SK-N-SH (cell line): ENCODE results near the gene SYNE3. TPM values are rescaled to one million over a fixed set of nuclear protein-coding genes. Genes with fewer than 3 reads are reported as not detected.

ENCODE experiments used
- polyA plus RNA-seq, 3 experiments: library from polyadenylated mRNA; depleted of rRNA; stranded (reverse); fragments of >200 nt; gene quantifications; 2 replicates each; pipeline ENCODE4 v1.2.3, GENCODE V29; 2012
- small RNA-seq, 7 experiments: library from RNA; depleted of rRNA; stranded (forward); fragments of <200 nt; gene quantifications; one replicate each; pipeline ENCODE3, GENCODE V24; 2012

The SYNE3 gene
- polyA plus RNA-seq, 1 of the 3 experiments (the other 2 are of a cell fraction): 2.0 TPM

Small RNA genes within 50 kb of the gene (small RNA-seq; reads per million reads assigned to genes)
- gene SCARNA13: 6.4 to 179 (median 23.7) reads per million in 7 experiments

Other genes with a start within 250 kb of the SYNE3 start
- gene CLMN, start 196.7 kb downstream of the SYNE3 start, polyA plus RNA-seq (2012; rRNA removed): 1.4 TPM in 2 replicates
- 29.1 and 31.4 TPM in 2 replicates for gene GLRX5, start 18.4 kb upstream of the SYNE3 start, polyA plus RNA-seq (2012; rRNA removed)
- not detected in 2 replicates for gene TCL1B, start 169.8 kb upstream of the SYNE3 start, polyA plus RNA-seq (2012; rRNA removed)
- gene TCL1A, start 197.5 kb upstream of the SYNE3 start, polyA plus RNA-seq (2012; rRNA removed): not detected in 2 replicates